DMS114 treated with DMSO at 0.1 percent for 48 hours (cell line): ENCODE measurements around the gene PDXP.
"Not testable (repeated sequence)": the region's sequence is repeated elsewhere in the genome, so short reads cannot be mapped to it uniquely, and the experiment has no call there.

ENCODE experiments used
- DNase-seq: peaks from one replicate; lab custom pipeline; 2025; ENCODE audit not compliant: unreplicated experiment; lab: John Stamatoyannopoulos, UW

The PDXP gene

DNA sequence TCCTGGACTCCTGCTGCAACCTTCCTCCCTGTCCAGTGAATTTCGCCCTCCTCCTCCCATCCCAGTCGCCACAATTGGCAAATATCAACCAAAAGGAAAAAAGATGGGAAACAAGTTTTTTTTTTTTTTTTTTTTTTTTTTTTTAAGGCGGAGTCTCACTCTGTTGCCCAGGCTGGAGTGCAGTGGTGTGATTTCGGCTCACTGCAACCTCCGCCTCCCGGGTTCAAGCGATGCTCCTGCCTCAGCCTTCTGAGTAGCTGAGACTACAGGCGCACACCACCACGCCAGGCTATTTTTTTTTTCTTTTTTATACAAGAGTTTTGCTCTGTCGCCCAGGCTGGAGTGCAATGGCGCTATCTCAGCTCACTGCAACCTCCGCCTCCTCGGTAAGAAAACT, 37.7 kb downstream of the PDXP start:
- not testable (repeated sequence) for DNase-seq

DNA sequence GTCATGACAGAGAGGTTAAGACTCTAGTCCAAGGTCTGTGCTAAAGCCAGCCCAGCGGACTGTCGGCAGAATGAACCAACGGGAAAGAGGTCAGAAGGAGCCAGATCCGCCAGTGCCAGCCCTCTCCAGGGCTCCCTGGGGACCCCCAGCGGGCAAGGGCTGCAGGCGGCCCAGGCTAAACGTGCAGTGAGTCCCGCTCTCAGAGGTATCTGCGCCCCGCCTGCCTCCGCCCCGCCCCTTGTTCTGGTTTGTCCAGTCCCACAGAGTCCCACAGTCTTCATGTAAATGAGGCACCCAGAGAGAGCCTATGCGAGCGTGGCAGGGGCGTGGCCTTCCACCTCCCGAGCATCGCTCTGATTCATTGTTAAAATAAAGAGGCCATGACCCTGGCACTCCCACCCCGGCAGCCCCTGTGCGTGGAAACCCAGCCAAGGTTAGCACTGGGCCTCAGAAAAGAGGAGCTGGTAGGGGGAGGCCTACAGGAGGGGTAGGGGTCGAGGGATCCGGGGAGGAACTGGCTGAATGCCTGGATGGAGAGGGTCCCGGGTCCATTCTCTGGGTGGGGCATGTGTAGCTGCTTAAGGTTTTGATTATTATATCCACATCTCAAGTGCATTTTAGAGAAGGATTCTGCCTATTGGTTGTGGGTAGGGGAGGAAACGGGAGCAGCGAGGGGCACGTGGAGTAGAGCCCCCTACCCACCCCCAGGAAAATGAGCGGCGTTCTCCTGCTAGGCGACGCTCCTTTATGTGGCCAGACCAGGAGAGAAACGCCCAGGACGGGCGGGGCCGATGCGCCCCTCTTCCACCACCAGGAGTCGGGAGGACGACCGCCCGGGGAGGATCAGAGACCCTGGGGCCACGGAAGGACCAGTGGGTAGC, 38.4 kb downstream of the PDXP start, which contains the start of gene TRIOBP:
Gene TRIOBP, plus strand, starts transcription at position 392 of the 881 bp plus-strand sequence. CDS start 4,318 bp downstream, outside the sequence.
- DNase-seq = no peak

DNA sequence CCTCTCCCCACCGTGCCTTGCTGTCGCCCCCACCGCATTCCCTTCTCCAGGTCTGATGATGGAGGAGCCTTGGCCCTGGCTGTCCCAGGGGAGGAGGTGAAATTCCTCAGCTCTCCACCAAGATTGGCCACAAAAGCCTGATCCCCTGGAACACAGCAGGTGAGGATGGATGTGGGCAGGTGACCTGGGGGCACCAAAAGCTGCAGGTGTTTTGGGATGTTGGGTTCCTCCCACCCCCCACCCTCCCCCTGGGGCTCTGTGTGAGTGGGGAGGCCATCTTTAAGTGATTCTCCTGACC, 39.0 kb downstream of the PDXP start:
- no peak for DNase-seq

DNA sequence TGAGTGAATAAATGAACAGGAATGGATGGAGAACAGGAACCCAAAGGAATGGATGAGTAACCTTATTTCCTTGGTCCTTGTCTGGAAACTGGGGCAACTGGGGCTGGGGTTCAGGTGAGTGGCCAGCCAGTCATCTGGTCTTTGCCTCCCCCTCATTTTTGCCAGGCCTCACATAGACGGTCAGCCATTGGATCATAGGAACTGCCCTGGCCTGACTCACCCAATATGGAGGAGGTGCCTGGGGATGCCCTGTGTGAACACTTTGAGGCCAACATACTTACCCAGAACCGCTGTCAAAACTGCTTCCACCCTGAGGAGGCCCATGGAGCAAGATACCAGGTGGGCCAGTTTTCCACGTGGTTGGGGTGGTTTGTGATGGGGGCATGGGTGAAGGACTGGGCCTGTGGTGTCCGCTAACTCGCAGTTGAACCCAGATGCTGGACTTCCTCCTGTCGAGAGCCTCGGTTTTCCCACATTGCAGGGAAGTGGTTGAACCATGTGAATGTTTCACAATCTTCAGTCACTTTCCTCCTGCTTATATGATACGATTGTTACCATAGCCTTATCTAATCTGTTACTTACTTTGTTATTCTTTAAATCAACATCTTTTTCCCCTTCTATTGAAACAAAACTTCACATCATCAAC, 42.7 kb downstream of the PDXP start:
- no peak for DNase-seq

DNA sequence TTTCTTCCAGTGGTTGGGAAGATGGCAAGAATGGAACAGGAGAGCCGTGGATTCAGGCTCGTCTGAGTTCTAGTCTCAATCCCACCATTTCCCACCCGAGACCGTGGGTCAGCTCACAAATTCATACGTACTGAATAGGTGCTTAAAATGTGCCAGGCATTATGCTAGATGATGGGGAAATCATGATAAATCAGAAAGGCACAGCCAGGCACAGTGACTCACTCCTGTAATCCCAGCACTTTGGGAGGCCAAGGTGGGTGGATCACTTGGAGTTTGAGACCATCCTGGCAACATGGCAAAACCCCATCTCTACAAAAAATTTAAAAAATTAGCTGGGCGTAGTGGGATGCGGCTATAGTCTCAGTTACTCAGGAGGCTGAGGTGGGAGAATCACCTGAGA, 45.4 kb downstream of the PDXP start:
- DNase-seq = no peak

DNA sequence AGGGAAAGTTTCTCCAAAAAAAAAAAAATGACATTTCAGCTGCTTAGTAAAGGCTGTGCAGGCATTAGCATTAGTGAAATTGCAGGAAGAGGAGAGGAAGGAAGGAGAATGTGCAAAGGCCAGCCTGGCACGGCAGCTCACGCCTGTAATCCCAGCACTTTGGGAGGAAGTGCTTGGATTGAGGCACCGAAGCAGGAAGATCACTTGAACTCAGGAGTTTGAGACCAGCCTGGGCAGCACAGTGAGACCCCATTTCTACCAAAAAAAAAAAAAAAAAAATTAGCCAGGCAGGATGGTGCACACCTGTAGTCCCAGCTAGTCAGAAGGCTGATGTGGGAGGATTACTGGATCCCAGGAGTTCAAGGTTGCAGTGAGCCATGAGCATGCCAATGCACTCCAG, 46.1 kb downstream of the PDXP start:
- DNase-seq = no peak

DNA sequence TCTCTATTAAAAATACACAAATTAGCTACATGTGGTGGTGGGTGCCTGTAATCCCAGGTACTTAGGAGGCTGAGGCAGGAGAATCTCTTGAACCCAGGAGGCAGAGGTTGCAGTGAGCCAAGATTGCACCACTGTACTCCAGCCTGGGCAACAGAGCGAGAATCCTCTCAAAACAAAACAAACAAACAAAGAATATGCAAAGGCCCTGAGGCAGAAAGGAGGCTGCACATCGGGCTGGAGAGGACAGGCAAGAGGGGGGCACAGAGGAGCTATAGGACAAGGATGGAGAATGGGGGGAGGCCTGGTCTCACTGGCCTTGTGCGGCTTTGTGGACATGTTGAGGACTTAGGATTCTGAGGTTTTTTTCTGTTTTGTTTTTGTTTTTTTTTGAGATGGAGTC, 46.7 kb downstream of the PDXP start:
- no peak for DNase-seq

DNA sequence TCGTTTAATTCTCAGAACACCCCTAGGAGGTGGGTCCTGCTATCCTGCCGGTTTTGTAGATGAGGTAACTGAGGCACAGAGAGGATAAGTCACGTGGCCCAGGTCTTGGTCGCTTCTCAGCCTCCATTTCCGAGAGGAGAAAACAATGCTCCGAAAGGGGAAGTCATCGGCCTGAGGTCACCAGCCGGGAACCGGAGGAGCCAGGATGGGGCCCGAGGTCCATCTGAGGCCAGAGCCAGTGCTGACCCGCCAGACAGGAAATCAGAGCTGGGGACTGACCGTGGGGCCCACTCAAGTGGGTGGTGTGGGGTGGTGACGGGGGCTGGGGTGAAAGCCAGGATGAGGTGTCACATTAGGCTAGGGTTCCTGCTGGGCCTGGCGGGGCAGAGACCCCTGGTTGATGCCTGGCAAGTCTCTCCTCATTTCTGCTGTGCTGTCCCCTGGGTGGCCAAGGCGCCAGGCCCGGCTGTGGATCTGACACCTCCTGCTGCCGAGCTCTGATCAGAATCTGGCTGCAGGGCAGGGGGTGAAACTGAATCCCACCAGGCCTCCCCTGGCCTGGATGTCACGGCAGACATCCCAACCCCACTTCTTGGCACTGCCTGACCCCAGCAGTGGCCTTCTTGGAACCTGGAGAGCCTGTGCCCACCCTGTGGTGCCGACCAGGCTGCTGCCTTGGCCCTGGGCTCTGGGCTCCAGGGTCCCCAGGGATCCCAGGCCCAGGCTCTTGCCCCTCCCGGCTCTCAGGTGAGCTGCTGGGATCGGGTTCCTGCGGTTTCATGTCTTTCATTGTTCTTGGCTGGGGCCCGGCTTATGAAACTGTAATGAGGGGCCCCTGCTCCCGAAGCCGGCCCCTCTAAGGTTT, 50.3 kb downstream of the PDXP start:
- DNase-seq = no peak

DNA sequence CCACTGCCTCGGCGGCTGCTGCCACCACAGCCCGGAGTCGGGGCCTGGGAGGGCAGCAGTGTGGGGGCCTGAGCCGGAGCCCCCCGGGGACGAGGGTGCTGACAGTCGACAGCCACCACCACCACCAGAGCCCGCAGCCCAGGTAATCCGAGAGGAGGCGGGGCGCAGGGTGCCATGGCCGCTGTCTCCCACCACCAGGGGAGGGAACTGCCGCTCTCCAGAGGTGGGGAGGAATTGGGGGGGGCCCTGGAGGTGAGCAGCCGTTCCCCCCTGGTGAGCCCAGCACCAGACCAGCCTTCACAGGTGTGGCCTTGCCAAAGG, 50.9 kb downstream of the PDXP start:
- no peak for DNase-seq

DNA sequence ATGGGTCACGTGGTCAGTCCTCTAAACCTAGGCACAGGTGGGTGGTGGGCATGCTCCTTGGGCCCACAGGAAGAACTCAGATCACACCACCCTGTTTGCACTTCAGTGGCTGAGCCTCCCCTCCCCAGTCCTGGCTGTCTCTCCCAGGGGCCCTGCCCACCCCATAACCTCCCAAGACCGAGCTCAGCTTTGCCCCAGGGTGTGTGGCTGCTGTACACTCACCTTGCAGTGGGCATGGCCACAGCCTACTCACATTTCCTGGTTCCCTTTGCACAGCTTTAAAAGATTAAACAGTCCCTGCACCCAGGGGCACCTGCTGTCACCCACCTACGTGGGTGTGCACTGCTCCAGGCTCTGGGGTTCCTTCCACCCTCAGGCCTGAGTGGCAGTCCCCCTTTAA, 52.2 kb downstream of the PDXP start:
- DNase-seq = no peak

DNA sequence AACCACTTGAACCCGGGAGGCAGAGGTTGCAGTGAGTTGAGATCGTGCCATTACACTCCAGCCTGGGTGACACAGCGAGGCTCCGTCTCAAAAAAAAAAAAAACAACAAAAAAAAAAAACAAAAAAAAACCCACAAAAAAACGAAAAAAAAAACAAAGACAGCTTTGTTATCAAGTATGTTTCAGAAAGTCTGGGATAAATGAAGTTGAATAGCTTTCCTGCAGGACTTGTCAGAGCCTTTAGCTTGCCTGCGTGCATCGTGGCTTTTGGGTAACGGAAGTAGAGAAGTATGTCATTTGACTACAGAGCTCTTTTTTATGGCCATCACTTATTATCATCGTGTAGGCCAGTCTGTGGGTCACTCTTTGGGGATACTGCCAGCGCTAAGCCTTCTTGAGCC, 53.0 kb downstream of the PDXP start:
- DNase-seq = no peak

DNA sequence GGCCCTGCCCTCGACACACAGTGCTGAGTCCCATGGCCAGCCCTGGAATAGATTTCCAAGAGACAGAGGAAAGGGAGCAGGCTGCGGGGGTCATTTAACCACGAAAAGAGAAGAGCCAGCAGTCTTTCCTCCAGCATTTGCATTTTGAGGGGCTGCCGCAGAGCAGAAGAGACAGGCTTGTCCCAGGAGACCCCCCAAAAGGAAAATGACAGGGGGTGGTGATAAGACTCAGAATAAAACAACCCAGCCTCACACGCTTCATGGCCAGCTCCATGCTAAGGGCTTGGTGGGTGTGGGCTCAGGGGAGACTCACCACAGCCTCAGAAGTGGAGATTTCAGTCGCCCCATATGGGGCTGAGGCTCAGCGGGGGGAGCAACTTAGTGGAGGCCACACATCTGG, 55.2 kb downstream of the PDXP start:
- no peak for DNase-seq

DNA sequence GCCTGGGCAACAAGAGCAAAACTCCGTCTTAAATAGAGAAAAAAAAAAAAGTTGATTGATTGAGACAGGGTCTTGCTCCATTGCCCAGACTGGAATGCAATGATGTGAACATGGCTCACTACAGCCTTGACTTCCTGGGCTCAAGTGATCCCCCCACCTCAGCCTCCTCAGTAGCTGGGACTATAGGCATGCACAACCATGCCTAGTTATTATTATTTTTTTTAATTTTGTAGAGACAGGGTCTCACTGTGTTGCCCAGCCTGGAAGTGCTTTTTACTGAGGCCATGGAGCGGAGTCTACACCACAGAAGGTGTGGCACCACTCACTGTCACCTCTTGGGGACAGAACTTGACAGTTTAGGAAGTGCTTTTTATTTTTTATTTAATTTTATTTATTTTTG, 56.1 kb downstream of the PDXP start:
- DNase-seq = no peak

DNA sequence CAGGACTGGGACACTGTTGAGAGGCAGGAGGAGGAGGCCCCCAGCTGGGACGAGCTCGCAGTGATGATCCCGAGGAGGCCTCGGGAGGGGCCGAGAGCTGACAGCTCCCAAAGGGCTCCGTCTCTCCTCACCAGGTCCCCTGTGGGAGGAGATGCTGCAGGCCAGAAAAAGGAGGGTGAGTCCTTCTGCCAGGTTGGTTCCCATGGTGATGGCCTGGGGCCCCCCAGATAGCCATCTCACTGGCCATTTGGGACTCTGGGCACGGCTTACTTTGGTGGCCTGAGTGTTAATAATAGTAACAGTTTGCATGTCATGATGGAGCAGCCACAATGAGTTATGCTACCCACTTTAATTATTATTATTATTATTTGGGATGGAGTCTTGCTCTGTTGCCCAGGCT, 57.2 kb downstream of the PDXP start:
- DNase-seq = no peak
